Tongue (tissue), 2 donors: Measurements from ENCODE around the gene GALNT9. TPM values are rescaled to one million over a fixed set of nuclear protein-coding genes. Genes with fewer than 3 reads are reported as not detected.

ENCODE experiments used
- DNase-seq: peaks from one replicate; pipeline ENCODE4 v3.0.0-alpha.2; 2015
- total RNA-seq: library from RNA; depleted of rRNA; stranded (reverse); fragments of >200 nt; gene quantifications from one replicate; pipeline ENCODE4 v1.2.3, GENCODE V29; 2014

GALNT9 gene
- total RNA-seq, 1 donor from 2014 or later, result 0.92 TPM

DNA sequence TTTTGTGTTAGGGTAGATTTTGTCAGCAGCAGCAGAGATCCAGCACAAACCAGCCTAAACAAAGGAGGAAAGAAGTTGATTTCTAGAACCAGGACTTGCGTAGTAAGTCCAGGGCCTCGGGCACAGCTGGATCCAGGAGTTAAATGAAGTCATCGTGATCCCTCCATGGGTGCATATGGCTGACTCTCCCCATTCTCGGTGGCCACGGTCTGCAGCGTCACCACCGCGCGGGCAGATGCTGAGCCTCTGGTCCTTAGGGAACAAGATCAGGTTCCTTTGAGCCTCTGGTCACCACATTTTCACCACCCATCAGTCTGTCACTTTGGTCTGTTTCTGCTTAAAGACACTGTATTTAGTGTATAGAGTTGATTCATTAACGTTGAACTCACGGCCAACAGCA is 14.8 kb upstream of the GALNT9 start:
- DNase-seq, result no peak

GRCh38 chr12:132343294-132344004 is 14.1 kb upstream of the GALNT9 start:
- DNase-seq, result no peak

- no peak for DNase-seq
These were observed 13.2 kb upstream of the GALNT9 start for GRCh38 chr12:132342251-132343227.

- no peak for DNase-seq
These were observed 12.1 kb upstream of the GALNT9 start for GRCh38 chr12:132341318-132342050.

GRCh38 chr12:132340266-132341035 is 11.1 kb upstream of the GALNT9 start:
- no peak for DNase-seq

DNA sequence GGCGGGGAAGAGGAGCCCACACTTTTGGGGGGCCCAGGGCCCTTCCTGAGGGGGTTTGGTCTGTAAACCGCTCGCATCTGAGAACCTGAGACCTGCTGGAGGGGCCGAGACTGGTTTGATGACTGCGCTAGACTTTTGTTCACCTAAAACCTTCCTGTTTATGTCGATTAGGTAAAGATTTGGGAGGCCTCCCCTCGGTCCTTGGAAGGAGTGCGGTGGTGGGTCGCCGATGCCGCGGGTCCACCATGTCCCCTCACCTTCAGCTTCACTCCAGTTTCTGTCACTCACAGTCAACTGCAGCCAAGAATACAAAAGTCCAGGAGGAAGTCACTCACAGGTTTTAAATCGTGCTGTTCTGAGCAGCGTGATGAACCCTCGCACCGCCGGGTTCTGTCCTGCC is 10.5 kb upstream of the GALNT9 start:
- no peak for DNase-seq

DNA sequence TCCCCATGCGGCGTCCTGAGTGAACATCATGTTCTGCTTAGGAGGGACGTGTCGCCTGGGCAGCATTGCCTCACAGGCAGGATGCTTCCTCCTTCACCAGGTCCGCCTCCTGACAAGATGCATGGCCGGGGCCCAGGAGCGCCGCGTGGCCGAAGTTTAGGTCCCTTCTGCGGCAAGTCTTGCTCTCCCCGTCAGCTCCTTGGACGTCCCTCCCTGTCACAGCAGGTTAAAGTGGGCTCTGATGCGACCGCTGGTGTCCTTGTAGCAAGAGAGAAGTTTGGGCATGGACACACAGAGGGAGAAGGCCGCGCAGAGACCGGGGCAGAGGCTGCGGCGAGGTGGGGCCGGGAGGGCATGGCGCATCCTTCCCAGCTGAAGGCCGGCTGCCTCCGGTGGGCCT is 9.4 kb upstream of the GALNT9 start:
- no peak for DNase-seq

DNA sequence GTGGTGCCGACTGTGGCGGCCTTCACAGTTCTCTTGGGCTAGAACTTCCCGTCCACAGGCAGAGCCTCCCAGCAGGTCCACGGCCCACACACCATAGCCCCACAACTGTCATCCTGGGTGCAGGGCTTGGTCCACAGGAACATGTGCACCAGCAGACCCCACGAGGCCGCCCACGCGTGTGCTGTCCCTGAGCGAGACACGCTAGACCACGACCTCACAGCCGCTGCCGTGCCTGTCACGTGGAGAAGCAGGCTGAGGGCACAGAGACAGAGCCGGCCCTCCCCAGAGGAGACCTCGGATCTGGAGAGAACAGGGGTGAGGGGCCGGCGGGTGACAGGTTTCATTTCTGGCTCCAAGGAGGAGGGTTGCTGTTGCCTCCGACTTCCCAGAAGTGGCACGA is 8.9 kb upstream of the GALNT9 start:
- DNase-seq, result no peak

GRCh38 chr12:132337557-132337956 is 8.2 kb upstream of the GALNT9 start:
- no peak for DNase-seq

GRCh38 chr12:132336451-132337413 is 7.3 kb upstream of the GALNT9 start:
- no peak for DNase-seq

GRCh38 chr12:132335179-132335756 is 5.9 kb upstream of the GALNT9 start:
- DNase-seq, result no peak

DNA sequence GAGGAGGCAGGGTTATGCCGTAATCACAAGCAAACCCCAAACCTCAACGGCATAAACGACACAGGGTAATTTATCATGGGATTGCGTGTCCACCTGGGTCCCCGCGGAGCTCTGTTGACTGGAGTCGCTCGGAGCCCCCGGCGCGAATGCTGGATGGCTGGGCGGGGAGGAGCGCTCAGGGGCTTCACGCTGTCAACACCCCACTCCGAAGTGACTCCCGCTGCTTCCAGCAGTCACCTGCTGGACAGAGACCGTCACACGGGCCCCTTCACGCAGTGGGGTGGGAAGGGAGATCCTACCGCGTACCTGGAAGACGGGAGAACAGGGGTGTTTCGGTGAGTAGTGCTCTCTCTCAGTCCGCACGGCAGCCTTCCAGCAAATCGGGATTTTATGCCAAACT is 4.4 kb upstream of the GALNT9 start:
- no peak for DNase-seq

- DNase-seq, result no peak
These were observed 3.9 kb upstream of the GALNT9 start for GRCh38 chr12:132333273-132333672.

- DNase-seq, result no peak
These were observed 1.1 kb upstream of the GALNT9 start for GRCh38 chr12:132330549-132330881.

DNA sequence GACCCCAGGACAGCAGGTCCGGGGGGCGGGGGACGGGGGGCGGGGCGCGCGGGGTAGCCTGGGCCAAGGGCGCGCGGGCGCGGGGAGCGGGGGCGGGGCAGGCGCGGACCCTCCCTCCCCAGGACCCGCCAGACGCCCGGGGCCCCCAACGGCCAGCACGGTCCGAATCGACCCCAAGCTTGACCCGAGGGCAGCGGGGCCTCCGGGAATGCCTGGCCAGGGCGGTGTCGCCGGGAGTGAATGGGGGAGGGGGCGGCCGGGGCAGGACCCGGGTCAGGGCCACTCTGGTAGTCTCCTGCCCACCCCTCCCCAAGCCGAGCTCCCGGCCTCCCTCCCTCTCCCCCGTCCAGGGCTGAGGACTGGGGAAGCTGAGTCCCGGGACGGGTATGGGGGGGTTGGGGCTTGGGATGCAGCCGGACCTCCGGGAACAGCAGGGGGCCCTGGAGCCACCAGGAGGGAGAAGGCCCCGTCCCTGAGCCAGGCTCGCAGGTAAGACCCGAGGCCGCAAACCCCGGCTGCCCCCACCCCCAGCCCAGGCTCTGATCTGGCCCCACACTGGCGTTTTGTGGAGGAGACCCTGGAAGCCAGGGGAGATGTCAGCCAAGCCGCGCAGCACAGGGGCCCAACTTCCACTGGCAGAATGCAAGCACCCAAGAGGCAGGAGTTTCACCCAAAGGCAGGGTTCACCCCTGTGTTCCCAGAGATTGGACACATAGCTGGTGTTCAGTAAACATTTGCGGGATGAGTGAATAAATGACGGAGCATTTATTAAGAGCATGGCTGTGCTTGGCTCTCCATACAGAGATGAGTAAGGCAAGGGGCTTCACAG is 545 bp upstream of the GALNT9 start:
- DNase-seq, result no peak

GRCh38 chr12:132328282-132329029 is 933 bp downstream of the GALNT9 start:
- DNase-seq, result no peak

DNA sequence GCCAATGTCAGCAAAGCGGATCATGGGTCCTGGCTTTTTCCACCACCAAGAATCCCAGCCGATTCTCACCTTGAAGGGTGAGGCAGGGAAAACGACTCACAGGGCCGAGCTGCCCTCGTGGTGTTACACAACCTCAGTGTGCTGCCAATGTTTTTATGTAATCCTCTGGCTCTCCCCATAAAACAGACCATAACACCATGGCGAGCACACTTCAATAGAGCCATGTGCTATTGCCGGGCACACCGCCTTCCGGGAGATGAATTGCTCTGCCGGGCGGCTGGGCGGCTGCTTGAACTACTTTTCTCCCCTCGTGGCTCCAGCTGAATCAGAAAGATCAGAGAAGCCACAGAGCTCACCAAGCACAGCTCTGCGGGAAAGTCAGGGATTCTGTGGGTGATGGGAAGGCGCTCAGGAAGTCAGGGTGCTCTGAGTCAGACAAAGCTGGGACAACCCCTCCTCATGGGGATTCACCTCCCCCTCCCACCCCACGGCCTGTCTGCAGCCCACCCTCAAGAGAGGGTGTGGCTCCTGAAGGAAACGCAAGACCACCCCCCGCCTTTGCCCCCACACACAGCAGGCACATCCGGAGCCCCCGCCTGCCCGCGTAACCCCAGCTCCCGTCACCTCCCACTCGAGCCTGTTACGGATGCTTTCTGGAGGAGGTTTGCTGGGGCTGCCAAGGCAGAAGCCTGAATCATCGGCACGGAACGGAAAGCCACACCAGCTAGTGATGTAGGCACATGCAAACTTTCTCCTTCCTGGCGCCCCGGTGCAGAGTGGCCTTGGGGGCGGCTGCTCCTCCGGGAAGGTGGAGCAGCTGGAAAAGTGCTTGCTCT is 1.8 kb downstream of the GALNT9 start:
- DNase-seq, result no peak

- no peak for DNase-seq
These were observed 2.7 kb downstream of the GALNT9 start for GRCh38 chr12:132326646-132327045.
